ENCODE data around the gene GFY. TPM values are rescaled to one million over a fixed set of nuclear protein-coding genes. Genes with fewer than 3 reads are reported as not detected.

GFY gene
- total and polyA plus RNA-seq, 9 of the 15 experiments (the other 6 are each of a cell fraction or from before 2014, with no cell fraction given), result 0.06 to 0.40 (median 0.19) TPM; not detected in 3

DNA sequence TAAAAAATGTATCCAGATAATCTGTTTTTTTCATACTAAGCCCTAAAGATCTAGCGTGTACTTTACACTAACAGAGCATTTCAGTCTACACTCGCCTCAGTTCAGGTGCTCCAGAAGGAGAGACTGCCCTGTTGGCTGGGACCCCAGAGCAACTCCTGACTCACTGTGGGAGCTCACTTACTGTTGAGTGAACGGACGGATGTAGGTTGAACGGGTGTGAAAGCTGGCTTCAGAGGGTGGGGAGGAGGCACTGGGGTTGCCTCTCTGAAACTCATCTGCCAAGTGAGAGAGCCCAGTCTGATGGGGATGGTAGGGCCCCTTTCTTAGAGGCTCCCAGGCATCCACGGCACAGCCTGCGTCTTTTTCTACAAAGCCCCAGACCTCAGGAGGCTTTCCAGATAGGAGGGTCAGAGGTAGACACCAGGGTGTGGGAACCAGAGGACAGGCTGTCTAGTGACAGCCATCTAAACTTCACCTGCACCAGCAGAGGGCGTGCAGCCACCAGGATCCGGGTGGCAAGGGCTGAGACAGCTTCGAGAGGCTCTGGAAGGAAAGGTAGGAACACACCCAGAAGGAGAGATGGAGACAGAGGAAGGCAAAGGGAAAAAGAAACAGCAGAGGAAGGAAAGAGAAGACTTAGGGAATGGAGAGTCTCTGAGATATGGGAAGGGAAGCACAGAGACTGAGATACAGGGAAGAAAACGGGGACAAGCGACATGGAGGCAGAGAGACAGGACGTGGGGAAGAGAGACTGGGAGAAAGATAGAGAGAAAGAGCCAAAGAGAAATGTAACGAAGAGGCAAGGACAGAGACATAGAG is 33.4 kb upstream of the GFY start (continued):
- TF ChIP-seq, protein P1, sequence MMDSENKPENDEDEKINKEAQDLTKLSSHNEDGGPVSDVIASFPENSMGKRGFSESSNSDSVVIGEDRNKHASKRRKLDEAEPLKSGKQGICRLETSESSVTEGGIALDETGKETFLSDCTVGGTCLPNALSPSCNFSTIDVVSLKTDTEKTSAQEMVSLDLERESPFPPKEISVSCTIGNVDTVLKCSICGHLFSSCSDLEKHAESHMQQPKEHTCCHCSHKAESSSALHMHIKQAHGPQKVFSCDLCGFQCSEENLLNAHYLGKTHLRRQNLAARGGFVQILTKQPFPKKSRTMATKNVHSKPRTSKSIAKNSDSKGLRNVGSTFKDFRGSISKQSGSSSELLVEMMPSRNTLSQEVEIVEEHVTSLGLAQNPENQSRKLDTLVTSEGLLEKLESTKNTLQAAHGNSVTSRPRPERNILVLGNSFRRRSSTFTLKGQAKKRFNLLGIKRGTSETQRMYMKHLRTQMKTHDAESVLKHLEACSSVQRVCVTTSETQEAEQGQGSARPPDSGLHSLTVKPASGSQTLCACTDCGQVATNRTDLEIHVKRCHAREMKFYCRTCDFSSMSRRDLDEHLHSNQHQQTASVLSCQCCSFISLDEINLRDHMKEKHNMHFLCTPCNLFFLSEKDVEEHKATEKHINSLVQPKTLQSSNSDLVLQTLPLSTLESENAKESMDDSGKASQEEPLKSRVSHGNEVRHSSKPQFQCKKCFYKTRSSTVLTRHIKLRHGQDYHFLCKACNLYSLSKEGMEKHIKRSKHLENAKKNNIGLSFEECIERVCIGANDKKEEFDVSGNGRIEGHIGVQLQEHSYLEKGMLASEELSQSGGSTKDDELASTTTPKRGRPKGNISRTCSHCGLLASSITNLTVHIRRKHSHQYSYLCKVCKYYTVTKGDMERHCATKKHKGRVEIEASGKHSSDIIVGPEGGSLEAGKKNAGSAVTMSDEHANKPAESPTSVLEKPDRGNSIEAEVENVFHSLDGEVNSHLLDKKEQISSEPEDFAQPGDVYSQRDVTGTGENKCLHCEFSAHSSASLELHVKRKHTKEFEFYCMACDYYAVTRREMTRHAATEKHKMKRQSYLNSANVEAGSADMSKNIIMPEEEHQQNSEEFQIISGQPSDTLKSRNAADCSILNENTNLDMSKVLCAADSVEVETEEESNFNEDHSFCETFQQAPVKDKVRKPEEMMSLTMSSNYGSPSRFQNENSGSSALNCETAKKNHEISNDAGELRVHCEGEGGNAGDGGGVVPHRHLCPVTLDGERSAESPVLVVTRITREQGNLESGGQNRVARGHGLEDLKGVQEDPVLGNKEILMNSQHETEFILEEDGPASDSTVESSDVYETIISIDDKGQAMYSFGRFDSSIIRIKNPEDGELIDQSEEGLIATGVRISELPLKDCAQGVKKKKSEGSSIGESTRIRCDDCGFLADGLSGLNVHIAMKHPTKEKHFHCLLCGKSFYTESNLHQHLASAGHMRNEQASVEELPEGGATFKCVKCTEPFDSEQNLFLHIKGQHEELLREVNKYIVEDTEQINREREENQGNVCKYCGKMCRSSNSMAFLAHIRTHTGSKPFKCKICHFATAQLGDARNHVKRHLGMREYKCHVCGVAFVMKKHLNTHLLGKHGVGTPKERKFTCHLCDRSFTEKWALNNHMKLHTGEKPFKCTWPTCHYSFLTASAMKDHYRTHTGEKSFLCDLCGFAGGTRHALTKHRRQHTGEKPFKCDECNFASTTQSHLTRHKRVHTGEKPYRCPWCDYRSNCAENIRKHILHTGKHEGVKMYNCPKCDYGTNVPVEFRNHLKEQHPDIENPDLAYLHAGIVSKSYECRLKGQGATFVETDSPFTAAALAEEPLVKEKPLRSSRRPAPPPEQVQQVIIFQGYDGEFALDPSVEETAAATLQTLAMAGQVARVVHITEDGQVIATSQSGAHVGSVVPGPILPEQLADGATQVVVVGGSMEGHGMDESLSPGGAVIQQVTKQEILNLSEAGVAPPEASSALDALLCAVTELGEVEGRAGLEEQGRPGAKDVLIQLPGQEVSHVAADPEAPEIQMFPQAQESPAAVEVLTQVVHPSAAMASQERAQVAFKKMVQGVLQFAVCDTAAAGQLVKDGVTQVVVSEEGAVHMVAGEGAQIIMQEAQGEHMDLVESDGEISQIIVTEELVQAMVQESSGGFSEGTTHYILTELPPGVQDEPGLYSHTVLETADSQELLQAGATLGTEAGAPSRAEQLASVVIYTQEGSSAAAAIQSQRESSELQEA (IDR thresholded peaks at IDR 0.05; ENCODE audit: low read depth), result peak; percentile 54; the same call in 1 of the 2 replicates
- TF ChIP-seq, protein P2, sequence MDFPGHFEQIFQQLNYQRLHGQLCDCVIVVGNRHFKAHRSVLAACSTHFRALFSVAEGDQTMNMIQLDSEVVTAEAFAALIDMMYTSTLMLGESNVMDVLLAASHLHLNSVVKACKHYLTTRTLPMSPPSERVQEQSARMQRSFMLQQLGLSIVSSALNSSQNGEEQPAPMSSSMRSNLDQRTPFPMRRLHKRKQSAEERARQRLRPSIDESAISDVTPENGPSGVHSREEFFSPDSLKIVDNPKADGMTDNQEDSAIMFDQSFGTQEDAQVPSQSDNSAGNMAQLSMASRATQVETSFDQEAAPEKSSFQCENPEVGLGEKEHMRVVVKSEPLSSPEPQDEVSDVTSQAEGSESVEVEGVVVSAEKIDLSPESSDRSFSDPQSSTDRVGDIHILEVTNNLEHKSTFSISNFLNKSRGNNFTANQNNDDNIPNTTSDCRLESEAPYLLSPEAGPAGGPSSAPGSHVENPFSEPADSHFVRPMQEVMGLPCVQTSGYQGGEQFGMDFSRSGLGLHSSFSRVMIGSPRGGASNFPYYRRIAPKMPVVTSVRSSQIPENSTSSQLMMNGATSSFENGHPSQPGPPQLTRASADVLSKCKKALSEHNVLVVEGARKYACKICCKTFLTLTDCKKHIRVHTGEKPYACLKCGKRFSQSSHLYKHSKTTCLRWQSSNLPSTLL (IDR thresholded peaks at IDR 0.05), result 0 out of 2 replicates have a peak, but pooled peaks have one; percentile 45
- TF ChIP-seq, protein P3, sequence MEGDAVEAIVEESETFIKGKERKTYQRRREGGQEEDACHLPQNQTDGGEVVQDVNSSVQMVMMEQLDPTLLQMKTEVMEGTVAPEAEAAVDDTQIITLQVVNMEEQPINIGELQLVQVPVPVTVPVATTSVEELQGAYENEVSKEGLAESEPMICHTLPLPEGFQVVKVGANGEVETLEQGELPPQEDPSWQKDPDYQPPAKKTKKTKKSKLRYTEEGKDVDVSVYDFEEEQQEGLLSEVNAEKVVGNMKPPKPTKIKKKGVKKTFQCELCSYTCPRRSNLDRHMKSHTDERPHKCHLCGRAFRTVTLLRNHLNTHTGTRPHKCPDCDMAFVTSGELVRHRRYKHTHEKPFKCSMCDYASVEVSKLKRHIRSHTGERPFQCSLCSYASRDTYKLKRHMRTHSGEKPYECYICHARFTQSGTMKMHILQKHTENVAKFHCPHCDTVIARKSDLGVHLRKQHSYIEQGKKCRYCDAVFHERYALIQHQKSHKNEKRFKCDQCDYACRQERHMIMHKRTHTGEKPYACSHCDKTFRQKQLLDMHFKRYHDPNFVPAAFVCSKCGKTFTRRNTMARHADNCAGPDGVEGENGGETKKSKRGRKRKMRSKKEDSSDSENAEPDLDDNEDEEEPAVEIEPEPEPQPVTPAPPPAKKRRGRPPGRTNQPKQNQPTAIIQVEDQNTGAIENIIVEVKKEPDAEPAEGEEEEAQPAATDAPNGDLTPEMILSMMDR (IDR thresholded peaks at IDR 0.05 in 2 of 3, conservative IDR thresholded peaks at IDR 0.05 in 1 of 3; ENCODE audit: insufficient read depth in 2 of 3, low read depth in 1 of 3, low read length in 3 of 3), result peak; percentile 95 to 97 (median 97)
- TF ChIP-seq ZNF77 (CRISPR knock-in tag; IDR thresholded peaks at IDR 0.05), result no peak
- TF ChIP-seq, protein P4, sequence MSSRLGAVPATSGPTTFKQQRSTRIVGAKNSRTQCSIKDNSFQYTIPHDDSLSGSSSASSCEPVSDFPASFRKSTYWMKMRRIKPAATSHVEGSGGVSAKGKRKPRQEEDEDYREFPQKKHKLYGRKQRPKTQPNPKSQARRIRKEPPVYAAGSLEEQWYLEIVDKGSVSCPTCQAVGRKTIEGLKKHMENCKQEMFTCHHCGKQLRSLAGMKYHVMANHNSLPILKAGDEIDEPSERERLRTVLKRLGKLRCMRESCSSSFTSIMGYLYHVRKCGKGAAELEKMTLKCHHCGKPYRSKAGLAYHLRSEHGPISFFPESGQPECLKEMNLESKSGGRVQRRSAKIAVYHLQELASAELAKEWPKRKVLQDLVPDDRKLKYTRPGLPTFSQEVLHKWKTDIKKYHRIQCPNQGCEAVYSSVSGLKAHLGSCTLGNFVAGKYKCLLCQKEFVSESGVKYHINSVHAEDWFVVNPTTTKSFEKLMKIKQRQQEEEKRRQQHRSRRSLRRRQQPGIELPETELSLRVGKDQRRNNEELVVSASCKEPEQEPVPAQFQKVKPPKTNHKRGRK (tag; IDR thresholded peaks at IDR 0.05), result 0 out of 2 replicates have a peak, but pooled peaks have one; percentile 23
- peak; percentile 23; the same call in 1 of the 2 replicates for TF ChIP-seq TAL1 (IDR thresholded peaks at IDR 0.05)
- peak; percentile 42 for TF ChIP-seq POLR2B (IDR thresholded peaks at IDR 0.05; ENCODE audit: low read depth, partially characterized antibody)
- no peak for TF ChIP-seq KDM1A (IDR thresholded peaks at IDR 0.05)
- TF ChIP-seq, protein P5, sequence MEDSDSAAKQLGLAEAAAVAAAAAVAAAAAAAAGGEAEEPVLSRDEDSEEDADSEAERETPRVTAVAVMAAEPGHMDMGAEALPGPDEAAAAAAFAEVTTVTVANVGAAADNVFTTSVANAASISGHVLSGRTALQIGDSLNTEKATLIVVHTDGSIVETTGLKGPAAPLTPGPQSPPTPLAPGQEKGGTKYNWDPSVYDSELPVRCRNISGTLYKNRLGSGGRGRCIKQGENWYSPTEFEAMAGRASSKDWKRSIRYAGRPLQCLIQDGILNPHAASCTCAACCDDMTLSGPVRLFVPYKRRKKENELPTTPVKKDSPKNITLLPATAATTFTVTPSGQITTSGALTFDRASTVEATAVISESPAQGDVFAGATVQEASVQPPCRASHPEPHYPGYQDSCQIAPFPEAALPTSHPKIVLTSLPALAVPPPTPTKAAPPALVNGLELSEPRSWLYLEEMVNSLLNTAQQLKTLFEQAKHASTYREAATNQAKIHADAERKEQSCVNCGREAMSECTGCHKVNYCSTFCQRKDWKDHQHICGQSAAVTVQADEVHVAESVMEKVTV (CRISPR knock-in tag; IDR thresholded peaks at IDR 0.05), result peak; percentile 93
- 0 out of 2 replicates have a peak, but pooled peaks have one; percentile 56 for TF ChIP-seq TARDBP (IDR thresholded peaks at IDR 0.05)
- TF ChIP-seq BRD9 (IDR thresholded peaks at IDR 0.05; ENCODE audit: low read depth, partially characterized antibody), result peak; percentile 36
